MCF 10A (cell line): ENCODE data around the gene XPO1. TPM values are rescaled to one million over a fixed set of nuclear protein-coding genes. Genes with fewer than 3 reads are reported as not detected.
"Not testable (repeated sequence)": the region's sequence is repeated elsewhere in the genome, so short reads cannot be mapped to it uniquely, and the experiment has no call there.

Experiments used
- BruUV-seq: library from RNA; stranded (reverse); fragments of 400-500 nt; replicated peaks from 2 replicates; lab custom pipeline; 2021; lab: Mats Ljungman, UMichigan
- CTCF ChIA-PET: fragments of 300-600 bp; sonication (Branson Sonifier 250); formaldehyde crosslinking; extraction: SDS; loops from one replicate; lab custom pipeline; 2021; ENCODE audit warnings: antibody characterized with exemption, inconsistent platforms; lab: Yijun Ruan, JAX
- POLR2A ChIA-PET: fragments of 300-600, 350-650 bp; sonication (Branson Sonifier 250); formaldehyde crosslinking; extraction: SDS; loops from one replicate; lab custom pipeline; 2020; ENCODE audit warnings: antibody characterized with exemption, inconsistent platforms; lab: Yijun Ruan, JAX
- DNase-seq: peaks from one replicate; pipeline ENCODE4 v3.0.0-alpha.2; 2018; ENCODE audit not compliant: unreplicated experiment
- H3K27ac Mint-ChIP-seq: one replicate; pipeline ENCODE4 v1.8.0; 2022; ENCODE audit warnings: mild to moderate bottlenecking, low read depth, mixed read lengths; ENCODE audit not compliant: unreplicated experiment
- H3K27me3 Mint-ChIP-seq: one replicate; pipeline ENCODE4 v1.8.0; 2022; ENCODE audit warnings: mixed read lengths; ENCODE audit not compliant: insufficient read depth, unreplicated experiment
- H3K36me3 Mint-ChIP-seq: one replicate; pipeline ENCODE4 v1.8.0; 2022; ENCODE audit warnings: mild to moderate bottlenecking, moderate library complexity, mixed read lengths; ENCODE audit not compliant: insufficient read depth, unreplicated experiment
- H3K4me1 Mint-ChIP-seq: one replicate; pipeline ENCODE4 v1.8.0; 2022; ENCODE audit warnings: mixed read lengths; ENCODE audit not compliant: insufficient read depth, unreplicated experiment
- H3K4me3 Mint-ChIP-seq: one replicate; pipeline ENCODE4 v1.8.0; 2022; ENCODE audit warnings: mild to moderate bottlenecking, moderate library complexity, mixed read lengths; ENCODE audit not compliant: unreplicated experiment
- H3K9me3 Mint-ChIP-seq: one replicate; pipeline ENCODE4 v1.8.0; 2022; ENCODE audit warnings: mixed read lengths; ENCODE audit not compliant: unreplicated experiment
- CTCF ChIP-seq: fragments of 200-600 bp; IDR thresholded peaks from one replicate; pipeline ENCODE4 v1.8.0; 2022; ENCODE audit warnings: antibody characterized with exemption, mild to moderate bottlenecking; ENCODE audit not compliant: unreplicated experiment
- intact Hi-C: fragments of 100-400 bp; cut with micrococcal nuclease; formaldehyde crosslinking; loops from 2 replicates; pipeline ENCODE4 v1.14.1; 2022
- total RNA-seq: library from RNA; stranded (reverse); gene quantifications from 2 replicates; pipeline ENCODE4 v1.2.3, GENCODE V29; 2022

XPO1 gene
- total RNA-seq, 1 experiment from 2014 or later, result 148 TPM

GRCh38 chr2:61448229-61448628 lies 89.9 kb downstream of the XPO1 start:
- CTCF ChIA-PET, result no interaction called here

GRCh38 chr2:61446971-61447370 lies 91.2 kb downstream of the XPO1 start:
- not testable (repeated sequence) for H3K4me3 Mint-ChIP-seq
- H3K36me3 Mint-ChIP-seq, result peaks cover 31% of the 10 kb centered on the region

More at GRCh38 chr2:61448229-61448628, 89.9 kb downstream of the XPO1 start:
- Mint-ChIP-seq H3K27ac (no peak overlapping the region), H3K4me3 (no peak overlapping the region), H3K9me3 (peaks cover 8% of the 10 kb centered on the region), H3K4me1 (peaks cover 11% of the 10 kb centered on the region), H3K27me3 (no peaks in the 10 kb centered on the region), H3K36me3 (peaks cover 21% of the 10 kb centered on the region)
- TF ChIP-seq CTCF, result no peak
- intact Hi-C loops, result no loop called here
- POLR2A ChIA-PET, result no interaction called here
- DNase-seq, result no peak
- no TSS peak for BruUV-seq

GRCh38 chr2:61443342-61444041 lies 94.7 kb downstream of the XPO1 start:
- ChIA-PET POLR2A (interaction anchor here (0.6 kb wide), 1 partner anchor 177 kb away, joined by 4 read pairs; no protein-coding TSS in a partner anchor), CTCF (interaction anchor here (0.7 to 1.2 kb wide), 2 partner anchors 24 to 799 kb away, joined by 3 to 4 read pairs; no protein-coding TSS in a partner anchor)
- no peaks in the 10 kb centered on the region for H3K27me3 Mint-ChIP-seq
- H3K9me3 Mint-ChIP-seq, result peaks cover 8% of the 10 kb centered on the region
- DNase-seq, result no peak
- no peak overlapping the region for H3K4me3 Mint-ChIP-seq
- peaks cover 25% of the 10 kb centered on the region for H3K4me1 Mint-ChIP-seq
- H3K36me3 Mint-ChIP-seq, result peaks cover 18% of the 10 kb centered on the region
- no peak for TF ChIP-seq CTCF
- intact Hi-C loops, result no loop called here
- H3K27ac Mint-ChIP-seq, result no peak overlapping the region
- no TSS peak for BruUV-seq

More at GRCh38 chr2:61446971-61447370, 91.2 kb downstream of the XPO1 start:
- H3K4me1 Mint-ChIP-seq, H3K27ac Mint-ChIP-seq, CTCF ChIA-PET, BruUV-seq, H3K9me3 Mint-ChIP-seq, intact Hi-C loops, DNase-seq, H3K27me3 Mint-ChIP-seq: not testable (repeated sequence)
- POLR2A ChIA-PET, result interaction anchor here (1.0 kb wide), 2 partner anchors 27 to 28 kb away, joined by 3 to 4 read pairs; no protein-coding TSS in a partner anchor

GRCh38 chr2:61439241-61440002 lies 98.7 kb downstream of the XPO1 start:
- no peak for DNase-seq
- peaks cover 17% of the 10 kb centered on the region for H3K36me3 Mint-ChIP-seq
- CTCF ChIA-PET, result interaction anchor here (0.7 to 1.7 kb wide), 2 partner anchors 12 to 149 kb away, joined by 3 to 6 read pairs; no protein-coding TSS in a partner anchor
- no peaks in the 10 kb centered on the region for H3K27me3 Mint-ChIP-seq
- no peak for TF ChIP-seq CTCF
- no peak overlapping the region for H3K27ac Mint-ChIP-seq
- peaks cover 45% of the 10 kb centered on the region for H3K4me1 Mint-ChIP-seq
- POLR2A ChIA-PET, result interaction anchor here (0.6 to 1.5 kb wide), 2 partner anchors 20 to 38 kb away, joined by 5 to 8 read pairs; no protein-coding TSS in a partner anchor
- no peak overlapping the region for H3K4me3 Mint-ChIP-seq
- intact Hi-C loops, result no loop called here
- BruUV-seq, result no TSS peak
- peaks cover 6% of the 10 kb centered on the region for H3K9me3 Mint-ChIP-seq
